HG02870 (cell line): ENCODE results near the gene CDC42BPG.
A peak's percentile ranks its signal among the peaks of the same experiment; 100 is the strongest.

ENCODE experiments used
- ATAC-seq: cut with Tn5 transposase; IDR thresholded peaks from one replicate; pipeline ENCODE4 v1.9.1; 2021; ENCODE audit warnings: mild to moderate bottlenecking, moderate library complexity; ENCODE audit not compliant: unreplicated experiment

The CDC42BPG gene

DNA sequence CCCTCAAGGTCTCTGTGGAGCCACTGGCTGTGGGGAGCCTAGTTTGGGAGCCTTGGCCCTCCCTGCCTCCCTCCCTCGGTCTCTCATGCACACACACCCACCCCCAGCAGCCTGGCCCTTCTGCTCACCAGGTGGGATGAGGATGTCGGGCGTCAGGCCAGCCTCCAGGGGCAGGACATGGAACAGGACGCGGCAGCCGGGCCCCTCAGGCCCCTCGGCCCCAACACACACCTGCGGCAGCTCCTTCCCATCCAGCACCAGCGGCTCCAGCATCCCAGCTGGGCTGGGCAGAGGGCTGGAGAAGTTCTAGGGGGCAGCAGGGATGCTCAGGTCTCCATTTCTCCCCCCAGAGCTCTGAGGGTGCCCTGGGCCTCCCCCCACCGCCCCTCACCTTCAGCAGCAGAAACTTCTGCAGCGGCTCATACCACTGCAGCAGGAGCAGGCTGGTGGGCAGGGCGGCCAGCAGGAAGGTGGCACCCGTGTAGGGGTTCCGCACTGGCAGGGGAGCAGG, 52.6 kb downstream of the CDC42BPG start:
- ATAC-seq: no peak

DNA sequence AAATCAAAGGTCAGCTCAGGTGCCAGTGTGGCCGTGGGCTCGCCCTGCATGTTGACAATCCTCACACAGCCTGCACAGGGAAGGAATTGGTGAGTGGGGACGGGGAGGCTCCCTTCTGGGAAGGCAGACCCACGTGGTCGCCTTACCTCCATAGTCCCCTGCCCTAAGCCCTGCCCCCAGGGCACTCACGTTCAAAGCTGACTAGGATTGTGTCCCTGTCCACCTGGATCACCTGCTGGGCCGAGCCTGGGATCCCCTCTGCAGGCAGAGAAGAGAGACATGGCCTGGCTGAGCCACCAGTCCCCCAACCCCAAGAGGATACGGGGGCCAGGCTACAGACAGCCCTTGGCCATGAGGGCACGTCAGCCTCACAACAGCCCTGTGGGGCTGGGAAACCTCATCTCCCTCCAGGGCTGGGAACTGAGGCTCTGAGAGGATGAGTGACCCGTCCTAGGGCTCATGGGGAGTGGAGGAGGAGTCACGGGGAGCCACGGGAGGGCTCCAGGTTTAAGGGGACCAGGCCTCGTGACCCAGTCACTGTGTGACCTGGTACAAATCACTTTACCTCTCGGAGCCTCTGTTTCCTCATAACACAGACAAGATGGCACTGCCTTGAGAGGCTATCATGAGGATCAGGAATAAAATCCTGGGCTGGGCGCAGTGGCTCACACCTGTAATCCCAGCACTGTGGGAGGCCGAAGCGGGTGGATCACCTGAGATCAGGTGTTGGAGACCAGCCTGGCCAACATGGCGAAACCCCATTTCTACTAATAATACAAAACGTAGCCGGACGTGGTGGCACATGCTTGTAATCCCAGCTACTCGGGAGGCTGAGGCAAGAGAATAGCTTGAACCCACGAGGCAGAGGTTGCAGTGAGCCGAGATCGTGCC, 54.0 kb downstream of the CDC42BPG start:
- no peak for ATAC-seq

- no peak for ATAC-seq
Measured at GRCh38 chr11:64789331-64790204, 54.9 kb downstream of the CDC42BPG start.

GRCh38 chr11:64788321-64789215, 55.9 kb downstream of the CDC42BPG start:
- ATAC-seq: no peak

GRCh38 chr11:64787526-64788320, 56.7 kb downstream of the CDC42BPG start:
- ATAC-seq: no peak

DNA sequence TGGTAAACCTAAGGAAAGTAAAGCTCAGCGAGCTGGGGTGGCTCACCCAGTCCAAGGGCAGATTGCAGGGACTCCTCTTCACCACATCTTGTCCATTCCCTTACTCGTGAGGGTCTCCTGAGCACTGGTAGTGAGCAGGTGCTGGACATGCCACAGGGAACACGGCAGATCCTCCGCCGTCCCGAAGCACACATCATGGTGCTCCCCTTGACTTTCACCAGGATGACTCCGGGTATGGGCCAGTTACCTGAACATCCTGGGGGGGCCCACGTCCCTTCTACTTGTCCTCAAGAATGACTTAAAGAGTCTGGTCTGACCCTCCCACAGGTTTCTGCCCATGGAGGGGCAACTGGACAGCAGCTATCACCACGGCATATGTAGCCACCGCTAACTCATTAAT, 58.1 kb downstream of the CDC42BPG start:
- ATAC-seq: no peak

DNA sequence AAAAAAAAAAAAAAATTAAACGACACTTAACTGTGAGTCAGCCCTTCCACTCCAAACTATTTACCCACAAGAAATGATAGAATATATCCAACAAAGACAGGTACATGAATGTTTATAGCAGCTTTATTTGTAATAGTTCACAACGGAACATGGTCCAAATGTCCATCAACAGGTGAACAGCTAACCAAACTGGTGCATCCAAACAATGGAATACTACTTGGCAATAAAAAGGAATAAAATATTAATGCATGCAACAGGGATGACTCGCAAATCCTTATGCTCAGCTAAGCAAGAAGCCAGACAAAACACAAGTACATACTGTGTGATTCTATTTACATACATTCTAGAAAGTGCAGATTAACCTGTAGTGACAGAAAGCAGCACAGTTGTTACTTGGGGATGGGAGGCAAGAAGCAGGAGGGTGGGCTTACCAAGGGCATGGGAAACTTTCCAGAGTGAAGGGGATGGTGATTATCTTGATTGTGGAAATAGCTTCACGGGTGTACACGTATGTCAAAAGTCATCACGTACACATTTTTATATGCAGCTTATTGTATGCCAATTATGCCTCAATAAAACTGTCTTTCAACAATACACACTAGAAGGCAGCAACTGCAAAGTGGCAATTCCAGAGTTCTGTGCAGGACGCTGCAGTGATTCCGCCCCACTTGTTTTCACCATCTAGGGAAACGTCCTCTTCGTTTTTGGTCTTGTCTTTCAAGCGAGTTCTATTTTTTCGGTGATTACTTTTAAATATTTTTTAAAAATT, 59.5 kb downstream of the CDC42BPG start:
- ATAC-seq: no peak

GRCh38 chr11:64778473-64779298, 65.8 kb downstream of the CDC42BPG start, which contains the start of gene SF1:
TSS of gene SF1 (minus strand) at chr11:64778542. CDS start at chr11:64778392, 150 bp downstream.
- ATAC-seq: peak; percentile 80

DNA sequence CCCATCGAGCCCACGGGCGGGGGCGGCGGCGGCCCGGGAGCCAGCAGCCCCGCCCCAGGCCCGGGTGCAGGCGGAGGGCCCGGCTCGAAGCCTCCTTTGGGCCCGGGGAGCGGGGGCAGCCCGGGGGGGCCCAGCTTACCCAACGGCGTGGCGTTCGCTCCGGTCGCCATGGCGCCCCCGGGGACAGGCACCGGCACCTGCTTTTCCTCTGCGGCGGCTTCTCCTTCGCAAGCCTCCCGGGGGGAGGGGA, 66.3 kb downstream of the CDC42BPG start:
- ATAC-seq: no peak

- no peak for ATAC-seq
Measured at GRCh38 chr11:64777449-64778222, 66.8 kb downstream of the CDC42BPG start.

DNA sequence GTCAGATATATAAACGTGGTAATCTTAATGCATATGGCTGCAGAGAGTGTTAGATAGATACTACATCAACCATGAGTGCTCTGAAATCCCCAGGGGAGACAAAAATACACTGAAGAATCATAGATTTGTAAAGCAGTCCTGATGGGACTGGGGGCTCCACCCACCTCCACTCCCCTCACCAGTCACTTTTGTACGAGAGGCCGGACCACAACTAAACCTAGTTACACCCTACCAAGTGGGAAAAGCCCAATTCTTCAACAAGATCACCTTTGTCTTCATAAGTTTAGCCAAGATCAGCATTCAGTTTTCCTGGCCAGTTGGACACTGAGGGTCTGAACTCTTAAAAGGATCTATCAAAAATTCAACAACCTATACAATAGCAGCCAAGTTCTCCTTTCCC, 67.6 kb downstream of the CDC42BPG start:
- ATAC-seq: no peak

GRCh38 chr11:64776425-64776824, 68.0 kb downstream of the CDC42BPG start:
- no peak for ATAC-seq

- ATAC-seq: no peak
Measured at GRCh38 chr11:64774144-64774543, 70.3 kb downstream of the CDC42BPG start.
